HL-60/S4 treated with phorbol 12-myristate 13-acetate at 8.2 ng/mL for 4 days and 3 days (cell line): Measurements from ENCODE around the gene KIF17.
"Not testable (repeated sequence)": the region's sequence is repeated elsewhere in the genome, so short reads cannot be mapped to it uniquely, and the experiment has no call there.

Experiments used
- in situ Hi-C: fragments of 300-500 bp; cut with MboI; formaldehyde crosslinking; loops from 2 replicates; pipeline ENCODE4 v1.15.0; 2022; ENCODE audit warnings: low sequenced_read_pairs

The KIF17 gene

DNA sequence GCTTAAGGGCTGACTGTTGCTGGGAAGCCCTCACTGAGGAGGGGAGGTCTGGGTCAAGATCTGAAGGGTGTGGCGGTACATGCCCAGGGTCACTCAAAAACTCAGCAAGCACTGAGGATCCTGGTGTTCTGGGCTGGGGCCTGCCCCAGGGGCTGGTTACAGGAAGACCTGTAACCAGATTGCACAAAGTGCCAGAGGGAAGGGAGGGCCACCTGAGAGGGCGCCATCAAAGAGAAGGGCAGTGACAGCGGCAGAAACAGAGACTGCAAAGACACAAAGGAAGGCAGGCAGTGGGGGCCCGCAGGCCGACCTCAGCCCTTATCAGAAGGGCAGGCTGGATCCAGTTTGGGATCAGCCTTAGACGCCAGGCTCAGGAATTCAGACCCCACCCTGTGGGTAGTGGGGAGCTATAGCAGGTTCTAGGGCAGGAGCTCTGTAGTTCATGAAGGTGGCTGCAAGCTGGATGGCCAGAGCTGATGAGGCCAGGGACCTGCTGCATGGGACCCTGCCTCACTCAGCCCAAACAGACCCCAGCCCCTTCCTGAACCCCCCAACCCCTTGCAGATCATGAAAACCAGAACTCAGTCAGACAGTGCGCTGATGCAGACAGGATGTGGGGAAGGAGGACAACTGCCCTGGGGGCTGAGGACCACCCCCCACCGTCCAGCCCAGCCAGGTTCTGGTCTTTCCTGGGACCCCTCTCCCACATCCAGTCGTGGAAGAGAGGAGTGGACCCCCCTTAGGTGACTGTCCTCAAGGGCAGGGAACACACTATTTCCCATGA, 10.8 kb upstream of the KIF17 start:
- in situ Hi-C loops: no loop called here

DNA sequence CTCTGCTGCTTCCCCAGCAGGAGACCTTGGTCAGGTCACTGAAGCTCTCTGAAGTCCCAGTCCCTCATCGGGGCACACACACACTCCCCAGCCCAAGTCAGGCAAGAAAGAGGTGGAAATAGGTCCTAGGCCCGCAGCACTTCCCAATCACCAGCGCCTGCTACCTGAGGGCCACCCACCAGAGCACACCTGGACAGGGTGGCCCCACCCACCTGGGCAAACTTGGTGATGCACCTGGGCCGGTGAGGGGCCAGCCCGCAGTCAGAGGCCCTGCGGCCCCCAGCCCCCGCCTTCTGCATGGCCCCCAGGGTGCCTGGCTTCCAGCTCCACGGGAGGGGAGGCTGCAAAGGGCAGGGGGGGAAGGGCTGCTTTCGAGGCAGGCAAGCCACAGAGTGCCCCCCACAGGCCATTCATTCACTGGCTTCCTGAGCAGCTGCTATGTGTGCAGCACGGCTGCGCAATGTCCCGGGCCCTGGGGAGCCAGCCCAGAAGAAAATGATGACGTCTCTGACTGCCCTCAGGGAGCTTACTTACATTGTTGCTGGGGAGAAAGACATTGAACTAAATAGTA, 10.0 kb upstream of the KIF17 start:
- in situ Hi-C loops: no loop called here

GRCh38 chr1:20726932-20727745, 9.3 kb upstream of the KIF17 start:
- in situ Hi-C loops: no loop called here

DNA sequence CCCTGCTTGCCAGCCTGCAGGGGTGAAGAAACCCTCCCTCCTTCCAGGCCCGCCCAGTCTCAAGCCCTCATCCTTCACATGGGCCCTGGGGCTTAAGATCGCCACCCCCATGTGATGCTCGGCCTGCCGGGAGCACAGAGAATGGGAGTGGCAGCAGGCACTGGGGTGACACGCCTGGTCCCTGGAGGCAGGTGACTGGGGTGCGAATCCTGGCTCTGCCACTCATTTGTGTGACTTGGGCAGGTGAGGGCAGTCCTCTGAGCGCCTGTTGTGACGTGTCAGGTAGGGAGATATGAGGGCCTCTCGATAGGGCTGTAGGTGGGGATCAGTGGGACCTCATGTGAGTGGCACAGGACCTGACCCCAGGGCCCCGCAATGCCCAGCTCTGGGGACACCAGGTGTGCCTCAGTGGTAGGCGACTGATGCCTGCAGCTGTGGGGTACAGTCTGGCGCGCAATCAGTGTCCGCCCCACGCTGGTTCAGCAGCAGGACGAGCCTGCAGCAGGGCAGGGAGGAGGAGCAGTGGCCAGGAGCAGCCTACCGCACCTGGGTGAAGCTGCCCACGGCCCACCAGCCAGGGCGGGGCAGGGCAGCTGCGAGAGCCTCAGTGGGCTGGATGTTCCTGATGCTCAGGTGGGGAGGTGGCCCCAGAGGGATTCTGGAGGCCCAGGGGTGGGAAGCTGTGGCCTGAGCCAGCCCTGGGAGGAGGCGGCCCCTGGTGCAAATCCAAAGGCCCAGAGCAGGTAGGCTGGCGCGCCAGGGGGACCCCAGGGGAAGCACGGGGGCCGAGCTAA, 8.5 kb upstream of the KIF17 start:
- in situ Hi-C loops: no loop called here

DNA sequence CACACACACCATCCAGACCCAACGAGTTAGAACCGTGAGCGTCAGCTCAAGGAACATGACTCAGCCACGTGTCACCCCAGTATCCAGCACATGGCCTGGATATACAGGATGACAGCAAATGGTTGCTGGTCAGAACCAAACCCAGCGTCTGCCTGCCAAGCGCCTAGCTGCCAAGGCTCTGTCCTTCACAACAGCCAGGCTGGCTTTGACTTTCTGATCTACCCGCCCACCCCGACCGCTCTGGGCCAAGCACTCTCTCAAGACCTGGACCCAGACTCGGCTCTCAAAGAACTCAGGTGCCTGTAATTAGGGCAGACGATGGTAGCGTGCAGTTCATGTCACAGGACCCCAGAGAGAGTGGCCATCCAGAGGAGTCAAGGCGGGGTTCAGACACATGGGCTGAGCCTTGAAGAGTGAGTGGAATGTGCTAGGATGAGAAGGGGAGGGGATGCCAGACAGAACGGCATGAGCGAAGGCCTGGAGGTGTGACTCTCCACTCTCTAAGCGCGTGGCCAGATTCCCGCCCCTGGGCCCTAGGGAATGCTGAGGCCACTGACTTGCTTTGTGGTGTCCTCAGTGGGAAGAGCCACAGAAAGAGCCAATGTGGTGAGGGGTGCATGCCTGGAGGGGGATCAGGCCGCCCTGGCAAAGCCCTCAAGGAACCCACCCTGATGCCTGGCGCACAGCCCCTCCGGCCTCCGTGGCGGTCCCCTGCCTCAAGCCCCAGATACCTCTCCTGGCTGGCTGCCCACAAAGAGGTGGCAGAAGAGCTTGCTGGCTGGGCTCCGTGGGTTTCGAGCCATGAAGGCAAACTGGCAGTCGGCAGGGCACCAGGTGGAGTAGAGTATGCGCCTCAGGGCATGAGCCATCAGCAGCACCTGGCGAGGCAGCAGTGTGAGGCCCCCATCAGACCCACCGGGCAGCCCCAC, 7.6 kb upstream of the KIF17 start:
- in situ Hi-C loops: no loop called here

DNA sequence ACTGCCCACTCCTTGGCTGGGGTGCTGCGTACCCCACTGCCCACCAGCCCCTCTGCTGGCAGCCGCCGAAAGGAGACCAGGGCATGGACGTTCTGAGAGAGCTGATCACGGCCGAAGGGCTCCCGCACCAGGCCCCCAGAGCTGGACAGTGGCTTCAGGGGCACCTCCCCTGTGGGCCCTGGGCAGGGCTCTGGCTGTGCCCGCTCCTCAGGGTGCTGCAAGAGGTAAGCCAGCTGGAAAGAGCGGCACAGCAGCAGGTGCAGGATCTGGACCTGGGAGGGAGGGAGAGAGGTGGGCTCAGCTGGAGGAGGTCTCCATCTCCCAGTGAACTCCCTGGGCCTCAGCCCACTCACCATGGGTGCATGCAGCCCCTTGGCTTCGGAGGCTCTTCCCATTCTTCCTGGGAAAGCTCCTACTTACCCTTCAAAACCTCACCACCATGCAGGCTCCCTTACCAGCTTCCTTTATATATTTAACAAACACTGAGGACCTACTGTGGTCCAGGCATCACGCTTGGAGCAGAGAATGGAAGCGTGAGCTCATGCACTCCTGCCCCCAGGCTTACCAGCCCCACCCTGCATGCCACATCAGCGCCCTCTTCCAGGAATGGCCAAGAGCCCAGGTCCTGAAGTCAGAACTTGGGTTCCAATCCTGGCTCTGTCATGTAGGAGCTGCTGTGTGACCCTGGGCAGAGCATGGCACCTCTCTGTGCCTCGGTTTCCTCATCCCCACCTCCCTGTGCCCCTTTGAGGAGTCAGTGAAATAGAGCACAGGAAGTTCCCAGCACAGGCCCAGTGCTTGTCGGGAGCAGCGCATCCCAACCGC, 6.8 kb upstream of the KIF17 start:
- in situ Hi-C loops: no loop called here

GRCh38 chr1:20723537-20724363, 5.9 kb upstream of the KIF17 start:
- in situ Hi-C loops: no loop called here

- in situ Hi-C loops: no loop called here
Measured at GRCh38 chr1:20723159-20723536, 5.3 kb upstream of the KIF17 start.

GRCh38 chr1:20721117-20722061, 3.6 kb upstream of the KIF17 start:
- in situ Hi-C loops: no loop called here

- in situ Hi-C loops: no loop called here
Measured at GRCh38 chr1:20720631-20721091, 2.9 kb upstream of the KIF17 start.

- in situ Hi-C loops: no loop called here
Measured at GRCh38 chr1:20719871-20720620, 2.2 kb upstream of the KIF17 start.

- in situ Hi-C loops: no loop called here
Measured at GRCh38 chr1:20719261-20719660, 1.5 kb upstream of the KIF17 start.

DNA sequence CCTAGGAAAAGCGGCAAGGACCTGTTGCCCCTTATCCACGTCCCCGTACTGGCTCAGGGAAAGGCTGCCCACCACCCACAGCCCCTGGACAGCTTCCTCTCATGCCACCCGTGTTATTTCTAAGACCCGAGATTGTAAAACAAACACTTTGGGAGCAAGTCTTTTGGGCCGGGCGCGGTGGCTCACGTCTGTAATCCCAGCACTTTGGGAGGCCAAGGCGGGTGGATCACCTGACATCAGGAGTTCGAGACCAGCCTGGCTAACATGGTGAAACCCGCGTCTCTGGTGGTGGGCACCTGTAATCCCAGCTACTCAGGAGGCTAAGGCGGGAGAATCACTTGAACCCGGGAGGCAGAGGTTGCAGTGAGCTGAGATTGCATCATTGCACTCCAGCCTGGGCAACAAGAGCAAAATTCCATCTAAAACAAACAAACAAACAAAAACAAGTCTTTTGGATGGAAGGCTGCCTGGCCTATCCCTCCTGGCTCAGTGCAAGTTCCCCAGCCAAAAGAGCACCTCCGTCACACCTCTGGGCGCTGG, 606 bp upstream of the KIF17 start:
- in situ Hi-C loops: not testable (repeated sequence)

DNA sequence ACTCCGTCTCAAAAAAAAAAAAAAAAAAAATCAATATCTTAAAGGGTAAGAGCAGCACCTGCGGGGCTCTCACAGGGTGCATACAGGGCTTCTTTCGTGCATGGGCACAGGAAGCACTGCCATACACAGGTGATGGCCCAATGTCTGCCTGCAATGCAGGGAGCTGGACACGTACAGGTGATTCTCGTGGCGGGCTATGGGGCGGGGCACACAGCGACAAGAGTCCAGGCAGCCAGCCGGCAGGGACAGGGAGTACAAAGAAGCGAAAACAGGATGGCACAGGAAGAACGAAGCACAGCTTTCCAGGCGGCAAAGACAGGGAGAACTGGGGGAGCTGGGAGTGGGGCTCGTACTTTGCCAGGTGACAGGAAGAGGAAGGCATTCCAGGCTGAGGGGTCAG, 1.6 kb downstream of the KIF17 start:
- in situ Hi-C loops: no loop called here

DNA sequence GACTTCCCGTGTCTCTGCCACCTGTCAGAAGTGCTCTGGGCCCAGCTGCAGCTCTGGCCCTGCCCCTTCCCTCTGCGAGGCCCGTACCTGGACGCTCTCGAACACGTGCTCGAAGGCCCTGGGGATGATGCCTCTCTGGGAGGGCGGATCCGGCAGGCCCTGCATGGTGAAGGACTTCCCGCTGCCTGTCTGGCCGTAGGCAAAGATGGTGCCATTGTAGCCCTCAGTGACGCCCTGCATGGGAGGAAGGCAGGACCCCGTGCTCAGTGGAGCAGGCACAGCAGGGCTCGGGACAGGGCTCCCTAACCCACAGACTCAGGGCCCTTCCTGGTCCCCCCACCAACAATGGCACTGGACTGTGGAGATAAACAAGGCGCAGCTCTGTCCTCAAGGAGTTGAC, 2.4 kb downstream of the KIF17 start:
- in situ Hi-C loops: no loop called here

DNA sequence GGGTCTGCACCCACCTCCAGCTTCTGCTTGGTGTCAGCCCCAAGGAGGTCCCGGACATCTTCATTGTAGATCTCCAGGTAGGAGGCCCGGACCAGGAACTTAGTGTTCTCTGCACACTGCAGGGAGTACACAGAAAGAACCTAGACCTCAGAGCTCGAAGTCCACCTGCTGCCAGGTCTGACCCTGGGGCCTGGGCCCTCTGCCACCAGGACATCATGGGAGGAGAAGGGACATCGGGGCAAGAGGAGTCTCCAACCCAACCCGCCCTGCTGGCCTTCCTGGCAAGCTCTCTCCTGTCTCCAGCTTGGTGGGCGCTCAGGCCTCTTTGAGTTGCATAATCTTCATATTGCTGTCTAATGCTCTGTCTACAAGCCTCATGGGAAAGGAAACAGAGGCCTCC, 4.4 kb downstream of the KIF17 start:
- in situ Hi-C loops: no loop called here
